Kidney (tissue), 14 donors: ENCODE results near the gene CHMP6. TPM values are rescaled to one million over a fixed set of nuclear protein-coding genes. Genes with fewer than 3 reads are reported as not detected.

ENCODE experiments used
- DNase-seq, 5 donors: peaks; one replicate each; pipeline ENCODE4 v3.0.0-alpha.2; 2013 to 2020
- FAIRE-seq: peaks from 2 replicates; lab custom pipeline; 2012; peaks lifted over from hg19 to GRCh38; lab: Jason Lieb, UNC
- H3K27ac ChIP-seq, 2 donors: one replicate each; pipeline ENCODE4 v1.7.0; 2013; ENCODE audit warnings: low read depth in 2 of 2, low read length in 2 of 2, inconsistent platforms in 1 of 2
- H3K27me3 ChIP-seq: one replicate; pipeline ENCODE4 v1.7.1; 2013; ENCODE audit warnings: low read length, inconsistent platforms; ENCODE audit not compliant: control insufficient read depth, insufficient read depth
- H3K36me3 ChIP-seq, 3 donors: one replicate each; pipeline versions ENCODE4 v1.7.0 to v1.7.1; 2013; ENCODE audit warnings: low read length in 3 of 3, control low read depth in 1 of 3, inconsistent platforms in 1 of 3; ENCODE audit not compliant: insufficient read depth in 3 of 3, control insufficient read depth in 2 of 3
- H3K4me1 ChIP-seq, 3 donors: one replicate each; pipeline versions ENCODE4 v1.7.0 to v1.7.1; 2013; ENCODE audit warnings: low read length in 3 of 3, inconsistent platforms in 1 of 3, low read depth in 1 of 3; ENCODE audit not compliant: control insufficient read depth in 2 of 3, insufficient read depth in 2 of 3
- H3K4me3 ChIP-seq, 3 donors: one replicate each; pipeline versions ENCODE4 v1.7.0 to v1.8.1; 2013; ENCODE audit warnings: low read length in 3 of 3, control low read depth in 1 of 3, inconsistent platforms in 1 of 3
- H3K9ac ChIP-seq, 3 donors: one replicate each; pipeline versions ENCODE4 v1.7.0 to v1.7.1; 2013; ENCODE audit warnings: low read length in 3 of 3, control low read depth in 1 of 3, inconsistent platforms in 1 of 3
- H3K9me3 ChIP-seq, 3 donors: one replicate each; pipeline versions ENCODE4 v1.7.0 to v1.7.1; 2013; ENCODE audit warnings: low read length in 3 of 3, control low read depth in 1 of 3, inconsistent platforms in 1 of 3; ENCODE audit not compliant: control insufficient read depth in 2 of 3, insufficient read depth in 1 of 3
- intact Hi-C: fragments of 100-400 bp; cut with DNase I; formaldehyde crosslinking; loops from one replicate; pipeline ENCODE4 v1.11.1; 2022
- polyA plus RNA-seq: library from polyadenylated mRNA; stranded (reverse); fragments of 350-450 nt; fragmentation: Illumina TruSeq; extraction: RNeasy Lipid Tissue Mini Kit (QIAGEN cat#74804); gene quantifications from one replicate; pipeline ENCODE4 v1.2.3, GENCODE V29; 2014; ENCODE audit warnings: low read depth, low replicate concordance; ENCODE audit not compliant: insufficient read depth
- total RNA-seq: library from RNA; stranded (reverse); fragmentation: NEBNext Ultra II Directional; extraction: Animal tissue kit (Norgen Biotek cat#: 25700); gene quantifications from one replicate; pipeline ENCODE4 v1.2.1, GENCODE V29; 2021
- TF ChIP-seq, protein P1 (sequence below): IDR thresholded peaks from 3 replicates; pipeline ENCODE4 v1.5.1; 2012; ENCODE audit warnings: mild to moderate bottlenecking, moderate library complexity, borderline replicate concordance; ENCODE audit not compliant: insufficient read depth; ENCODE audit errors: extremely low read depth
- donor health status: control.
- donor health status: control.
- donor health status: control.
- donor health status: control.
- donor health status: control.
- donor health status: DM: yes; HTN: yes; CAD: no.
- donor health status: Normal renal cell carcinoma (clear cell type).

Gene CHMP6
- total and polyA plus RNA-seq, 2 donors from 2014 or later = 28.0 to 34.1 TPM

GRCh38 chr17:80970762-80971703 is 20.6 kb upstream of the CHMP6 start:
- H3K9me3 ChIP-seq = no peaks in the 10 kb centered on the region
- intact Hi-C loops = no loop called here
- DNase-seq (no peak), FAIRE-seq (no peak)
- no peak overlapping the region for H3K27ac ChIP-seq
- TF ChIP-seq, protein P1, sequence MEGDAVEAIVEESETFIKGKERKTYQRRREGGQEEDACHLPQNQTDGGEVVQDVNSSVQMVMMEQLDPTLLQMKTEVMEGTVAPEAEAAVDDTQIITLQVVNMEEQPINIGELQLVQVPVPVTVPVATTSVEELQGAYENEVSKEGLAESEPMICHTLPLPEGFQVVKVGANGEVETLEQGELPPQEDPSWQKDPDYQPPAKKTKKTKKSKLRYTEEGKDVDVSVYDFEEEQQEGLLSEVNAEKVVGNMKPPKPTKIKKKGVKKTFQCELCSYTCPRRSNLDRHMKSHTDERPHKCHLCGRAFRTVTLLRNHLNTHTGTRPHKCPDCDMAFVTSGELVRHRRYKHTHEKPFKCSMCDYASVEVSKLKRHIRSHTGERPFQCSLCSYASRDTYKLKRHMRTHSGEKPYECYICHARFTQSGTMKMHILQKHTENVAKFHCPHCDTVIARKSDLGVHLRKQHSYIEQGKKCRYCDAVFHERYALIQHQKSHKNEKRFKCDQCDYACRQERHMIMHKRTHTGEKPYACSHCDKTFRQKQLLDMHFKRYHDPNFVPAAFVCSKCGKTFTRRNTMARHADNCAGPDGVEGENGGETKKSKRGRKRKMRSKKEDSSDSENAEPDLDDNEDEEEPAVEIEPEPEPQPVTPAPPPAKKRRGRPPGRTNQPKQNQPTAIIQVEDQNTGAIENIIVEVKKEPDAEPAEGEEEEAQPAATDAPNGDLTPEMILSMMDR = no peak
- H3K27me3 ChIP-seq = no peaks in the 10 kb centered on the region
- H3K36me3 ChIP-seq = no peaks in the 10 kb centered on the region
- no peak overlapping the region for H3K9ac ChIP-seq
- no peak overlapping the region for H3K4me3 ChIP-seq
- H3K4me1 ChIP-seq = peaks cover 0 to 5% (median 0%) of the 10 kb centered on the region in 3 donors

GRCh38 chr17:80971704-80972304 is 19.8 kb upstream of the CHMP6 start:
- no peak overlapping the region for H3K4me3 ChIP-seq
- no peak for FAIRE-seq
- peaks cover 0 to 5% (median 0%) of the 10 kb centered on the region in 3 donors for H3K4me1 ChIP-seq
- H3K36me3 ChIP-seq = no peaks in the 10 kb centered on the region
- no peaks in the 10 kb centered on the region for H3K27me3 ChIP-seq
- no peaks in the 10 kb centered on the region for H3K9me3 ChIP-seq
- TF ChIP-seq, protein P1 = no peak
- intact Hi-C loops = no loop called here
- DNase-seq = no peak
- no peak overlapping the region for H3K9ac ChIP-seq
- H3K27ac ChIP-seq = no peak overlapping the region

GRCh38 chr17:80976701-80977100 is 14.9 kb upstream of the CHMP6 start:
- Histone ChIP-seq H3K4me1 (no peaks in the 10 kb centered on the region), H3K9ac (no peak overlapping the region), H3K4me3 (no peak overlapping the region), H3K27ac (no peak overlapping the region), H3K36me3 (no peaks in the 10 kb centered on the region), H3K27me3 (peaks cover 2% of the 10 kb centered on the region), H3K9me3 (no peaks in the 10 kb centered on the region)
- intact Hi-C loops = no loop called here
- DNase-seq = no peak
- no peak for FAIRE-seq
- TF ChIP-seq, protein P1 = no peak
